GM10248 (cell line): ENCODE data around the gene FAAP20.

ENCODE experiments used
- CTCF ChIA-PET: fragments of 300-600 bp; sonication (Branson Sonifier 250); formaldehyde crosslinking; extraction: SDS; loops from one replicate; lab custom pipeline; 2021; ENCODE audit warnings: antibody characterized with exemption; lab: Yijun Ruan, JAX
- POLR2A ChIA-PET: fragments of 350-650 bp; sonication (Branson Sonifier 250); formaldehyde crosslinking; extraction: SDS; loops from one replicate; lab custom pipeline; 2020; ENCODE audit warnings: antibody characterized with exemption; lab: Yijun Ruan, JAX
- DNase-seq: peaks from one replicate; pipeline ENCODE4 v3.0.0; 2012; ENCODE audit errors: extremely low spot score
- CTCF ChIP-seq: IDR thresholded peaks from 2 replicates; pipeline ENCODE4 v1.5.1; 2012; ENCODE audit warnings: mild to moderate bottlenecking, low read depth; ENCODE audit errors: extremely low read depth, missing control alignments, control extremely low read depth

The FAAP20 gene

GRCh38 chr1:2145946-2146835 lies 48.4 kb downstream of the FAAP20 start:
- DNase-seq: no peak
- CTCF ChIA-PET: no interaction called here
- POLR2A ChIA-PET: no interaction called here
- no peak for TF ChIP-seq CTCF

GRCh38 chr1:2144501-2145090 lies 50.0 kb downstream of the FAAP20 start:
- no peak for TF ChIP-seq CTCF
- ChIA-PET POLR2A (no interaction called here), CTCF (no interaction called here)
- no peak for DNase-seq

- ChIA-PET CTCF (no interaction called here), POLR2A (no interaction called here)
- no peak for TF ChIP-seq CTCF
- no peak for DNase-seq
Observed at GRCh38 chr1:2143814-2144500, 50.6 kb downstream of the FAAP20 start.

- ChIA-PET POLR2A (no interaction called here), CTCF (interaction anchor here (1.4 to 2.4 kb wide), 7 partner anchors 9 to 240 kb away, joined by 3 to 14 read pairs (median 6); no protein-coding TSS in a partner anchor)
- DNase-seq: no peak
- TF ChIP-seq CTCF: no peak
Observed at GRCh38 chr1:2141025-2141424, 53.5 kb downstream of the FAAP20 start.
